ENCODE measurements around the gene ZAP70.

The ZAP70 gene

GRCh38 chr2:97722227-97722626 is 8.9 kb downstream of the ZAP70 start:
- H3K9ac ChIP-seq (ENCODE audit: low read depth, low read length) = no peak overlapping the region
- no peak overlapping the region for H3K4me3 ChIP-seq (ENCODE audit: low read length)
- no peaks in the 10 kb centered on the region for H3K36me3 ChIP-seq (ENCODE audit: insufficient read depth, low read depth, low read length)
- no peak overlapping the region for H3K27ac ChIP-seq (ENCODE audit: low read length)
- H3K27me3 ChIP-seq (ENCODE audit: insufficient read depth, low read length) = no peaks in the 10 kb centered on the region
- peaks cover 10% of the 10 kb centered on the region for H3K4me1 ChIP-seq (ENCODE audit: insufficient read depth, low read length)
- H3K9me3 ChIP-seq (ENCODE audit: insufficient read depth, low read depth, low read length) = no peaks in the 10 kb centered on the region

- H3K4me3 ChIP-seq (ENCODE audit: low read length) = no peak overlapping the region
- H3K9ac ChIP-seq (ENCODE audit: low read depth, low read length) = no peak overlapping the region
- H3K36me3 ChIP-seq (ENCODE audit: insufficient read depth, low read depth, low read length) = no peaks in the 10 kb centered on the region
- no peaks in the 10 kb centered on the region for H3K9me3 ChIP-seq (ENCODE audit: insufficient read depth, low read depth, low read length)
- peaks cover 10% of the 10 kb centered on the region for H3K4me1 ChIP-seq (ENCODE audit: insufficient read depth, low read length)
- no peaks in the 10 kb centered on the region for H3K27me3 ChIP-seq (ENCODE audit: insufficient read depth, low read length)
- H3K27ac ChIP-seq (ENCODE audit: low read length) = no peak overlapping the region
Measured at GRCh38 chr2:97723156-97724072, 10.0 kb downstream of the ZAP70 start.

GRCh38 chr2:97724073-97724410 is 10.7 kb downstream of the ZAP70 start:
- Histone ChIP-seq H3K9me3 (ENCODE audit: insufficient read depth, low read depth, low read length) (no peaks in the 10 kb centered on the region), H3K36me3 (ENCODE audit: insufficient read depth, low read depth, low read length) (no peaks in the 10 kb centered on the region), H3K27me3 (ENCODE audit: insufficient read depth, low read length) (no peaks in the 10 kb centered on the region), H3K4me3 (ENCODE audit: low read length) (no peak overlapping the region), H3K27ac (ENCODE audit: low read length) (no peak overlapping the region), H3K4me1 (ENCODE audit: insufficient read depth, low read length) (peaks cover 10% of the 10 kb centered on the region), H3K9ac (ENCODE audit: low read depth, low read length) (no peak overlapping the region)

GRCh38 chr2:97724501-97724900 is 11.1 kb downstream of the ZAP70 start:
- H3K36me3 ChIP-seq (ENCODE audit: insufficient read depth, low read depth, low read length) = no peaks in the 10 kb centered on the region
- no peaks in the 10 kb centered on the region for H3K9me3 ChIP-seq (ENCODE audit: insufficient read depth, low read depth, low read length)
- H3K27me3 ChIP-seq (ENCODE audit: insufficient read depth, low read length) = no peaks in the 10 kb centered on the region
- peaks cover 10% of the 10 kb centered on the region for H3K4me1 ChIP-seq (ENCODE audit: insufficient read depth, low read length)
- H3K4me3 ChIP-seq (ENCODE audit: low read length) = no peak overlapping the region
- no peak overlapping the region for H3K9ac ChIP-seq (ENCODE audit: low read depth, low read length)
- no peak overlapping the region for H3K27ac ChIP-seq (ENCODE audit: low read length)

- H3K9ac ChIP-seq (ENCODE audit: low read depth, low read length) = no peak overlapping the region
- no peaks in the 10 kb centered on the region for H3K9me3 ChIP-seq (ENCODE audit: insufficient read depth, low read depth, low read length)
- no peaks in the 10 kb centered on the region for H3K36me3 ChIP-seq (ENCODE audit: insufficient read depth, low read depth, low read length)
- no peak overlapping the region for H3K27ac ChIP-seq (ENCODE audit: low read length)
- H3K4me3 ChIP-seq (ENCODE audit: low read length) = no peak overlapping the region
- no peaks in the 10 kb centered on the region for H3K27me3 ChIP-seq (ENCODE audit: insufficient read depth, low read length)
- peaks cover 10% of the 10 kb centered on the region for H3K4me1 ChIP-seq (ENCODE audit: insufficient read depth, low read length)
Measured at GRCh38 chr2:97724946-97725688, 11.7 kb downstream of the ZAP70 start.

GRCh38 chr2:97726261-97727064 is 13.1 kb downstream of the ZAP70 start:
- H3K4me3 ChIP-seq (ENCODE audit: low read length) = no peak overlapping the region
- H3K36me3 ChIP-seq (ENCODE audit: insufficient read depth, low read depth, low read length) = no peaks in the 10 kb centered on the region
- no peak overlapping the region for H3K27ac ChIP-seq (ENCODE audit: low read length)
- H3K9ac ChIP-seq (ENCODE audit: low read depth, low read length) = no peak overlapping the region
- H3K27me3 ChIP-seq (ENCODE audit: insufficient read depth, low read length) = no peaks in the 10 kb centered on the region
- no peaks in the 10 kb centered on the region for H3K4me1 ChIP-seq (ENCODE audit: insufficient read depth, low read length)
- H3K9me3 ChIP-seq (ENCODE audit: insufficient read depth, low read depth, low read length) = no peaks in the 10 kb centered on the region; the same call in 1 of the 2 replicates

GRCh38 chr2:97727296-97727695 is 13.9 kb downstream of the ZAP70 start:
- no peaks in the 10 kb centered on the region; the same call in 1 of the 2 replicates for H3K9me3 ChIP-seq (ENCODE audit: insufficient read depth, low read depth, low read length)
- no peaks in the 10 kb centered on the region for H3K36me3 ChIP-seq (ENCODE audit: insufficient read depth, low read depth, low read length)
- H3K27me3 ChIP-seq (ENCODE audit: insufficient read depth, low read length) = no peaks in the 10 kb centered on the region
- no peaks in the 10 kb centered on the region for H3K4me1 ChIP-seq (ENCODE audit: insufficient read depth, low read length)
- no peak overlapping the region for H3K9ac ChIP-seq (ENCODE audit: low read depth, low read length)
- H3K27ac ChIP-seq (ENCODE audit: low read length) = no peak overlapping the region
- no peak overlapping the region for H3K4me3 ChIP-seq (ENCODE audit: low read length)

- H3K9me3 ChIP-seq (ENCODE audit: insufficient read depth, low read depth, low read length) = no peaks in the 10 kb centered on the region; the same call in 1 of the 2 replicates
- no peaks in the 10 kb centered on the region for H3K36me3 ChIP-seq (ENCODE audit: insufficient read depth, low read depth, low read length)
- no peak overlapping the region for H3K27ac ChIP-seq (ENCODE audit: low read length)
- H3K4me1 ChIP-seq (ENCODE audit: insufficient read depth, low read length) = no peaks in the 10 kb centered on the region
- no peaks in the 10 kb centered on the region for H3K27me3 ChIP-seq (ENCODE audit: insufficient read depth, low read length)
- no peak overlapping the region for H3K4me3 ChIP-seq (ENCODE audit: low read length)
- H3K9ac ChIP-seq (ENCODE audit: low read depth, low read length) = no peak overlapping the region
Measured at GRCh38 chr2:97728091-97728731, 14.8 kb downstream of the ZAP70 start.

- Histone ChIP-seq H3K9ac (ENCODE audit: low read depth, low read length) (no peak overlapping the region), H3K27me3 (ENCODE audit: insufficient read depth, low read length) (no peaks in the 10 kb centered on the region), H3K4me3 (ENCODE audit: low read length) (no peak overlapping the region), H3K9me3 (ENCODE audit: insufficient read depth, low read depth, low read length) (no peaks in the 10 kb centered on the region; the same call in 1 of the 2 replicates), H3K4me1 (ENCODE audit: insufficient read depth, low read length) (no peaks in the 10 kb centered on the region), H3K27ac (ENCODE audit: low read length) (no peak overlapping the region), H3K36me3 (ENCODE audit: insufficient read depth, low read depth, low read length) (no peaks in the 10 kb centered on the region)
Measured at GRCh38 chr2:97730245-97730644, 16.9 kb downstream of the ZAP70 start.

GRCh38 chr2:97731274-97732020 is 18.1 kb downstream of the ZAP70 start:
- no peak overlapping the region for H3K27ac ChIP-seq (ENCODE audit: low read length)
- no peak overlapping the region for H3K4me3 ChIP-seq (ENCODE audit: low read length)
- H3K9me3 ChIP-seq (ENCODE audit: insufficient read depth, low read depth, low read length) = no peaks in the 10 kb centered on the region; the same call in 1 of the 2 replicates
- H3K36me3 ChIP-seq (ENCODE audit: insufficient read depth, low read depth, low read length) = no peaks in the 10 kb centered on the region
- H3K4me1 ChIP-seq (ENCODE audit: insufficient read depth, low read length) = no peaks in the 10 kb centered on the region
- H3K9ac ChIP-seq (ENCODE audit: low read depth, low read length) = no peak overlapping the region
- H3K27me3 ChIP-seq (ENCODE audit: insufficient read depth, low read length) = no peaks in the 10 kb centered on the region
